SKM-1 treated with dmso at 0.1 percent for 144 hours (cell line): Measurements from ENCODE around the gene TMBIM1.
A peak's percentile ranks its signal among the peaks of the same experiment; 100 is the strongest.

Experiments used
- DNase-seq: peaks from one replicate; lab custom pipeline; 2025; ENCODE audit not compliant: unreplicated experiment; lab: John Stamatoyannopoulos, UW

The TMBIM1 gene

GRCh38 chr2:218259099-218259961 lies 33.0 kb downstream of the TMBIM1 start:
- DNase-seq, result peak; percentile 10

DNA sequence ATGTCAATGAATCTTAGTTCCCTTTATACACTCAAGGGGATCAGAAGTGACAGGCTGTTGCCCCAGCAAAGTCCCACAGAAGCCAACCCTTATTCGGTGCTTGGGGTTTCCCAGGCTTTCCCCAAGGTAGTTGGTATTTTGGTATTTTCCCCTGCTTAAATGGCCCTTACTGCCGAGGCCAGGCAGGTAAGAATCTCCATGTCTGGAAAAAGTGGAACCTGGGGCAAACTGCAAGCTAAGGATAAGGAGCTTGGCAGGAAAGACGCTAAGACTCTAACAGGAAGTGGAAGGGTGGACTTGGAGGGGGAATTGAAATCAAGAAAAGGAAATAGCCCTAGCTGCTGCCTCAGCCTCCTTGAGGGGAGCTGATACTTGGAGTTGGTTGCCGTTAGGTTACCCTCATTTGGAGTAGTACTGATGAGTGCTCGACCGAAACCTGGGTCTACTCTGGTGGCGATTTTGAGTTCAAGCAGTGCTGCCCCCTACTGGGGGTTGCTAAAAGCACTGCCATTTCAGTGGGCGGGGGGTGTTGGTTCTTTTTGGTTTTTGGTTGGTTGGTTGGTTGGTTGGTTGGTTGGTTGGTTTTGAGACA lies 34.8 kb downstream of the TMBIM1 start:
- DNase-seq, result peak; percentile 84

DNA sequence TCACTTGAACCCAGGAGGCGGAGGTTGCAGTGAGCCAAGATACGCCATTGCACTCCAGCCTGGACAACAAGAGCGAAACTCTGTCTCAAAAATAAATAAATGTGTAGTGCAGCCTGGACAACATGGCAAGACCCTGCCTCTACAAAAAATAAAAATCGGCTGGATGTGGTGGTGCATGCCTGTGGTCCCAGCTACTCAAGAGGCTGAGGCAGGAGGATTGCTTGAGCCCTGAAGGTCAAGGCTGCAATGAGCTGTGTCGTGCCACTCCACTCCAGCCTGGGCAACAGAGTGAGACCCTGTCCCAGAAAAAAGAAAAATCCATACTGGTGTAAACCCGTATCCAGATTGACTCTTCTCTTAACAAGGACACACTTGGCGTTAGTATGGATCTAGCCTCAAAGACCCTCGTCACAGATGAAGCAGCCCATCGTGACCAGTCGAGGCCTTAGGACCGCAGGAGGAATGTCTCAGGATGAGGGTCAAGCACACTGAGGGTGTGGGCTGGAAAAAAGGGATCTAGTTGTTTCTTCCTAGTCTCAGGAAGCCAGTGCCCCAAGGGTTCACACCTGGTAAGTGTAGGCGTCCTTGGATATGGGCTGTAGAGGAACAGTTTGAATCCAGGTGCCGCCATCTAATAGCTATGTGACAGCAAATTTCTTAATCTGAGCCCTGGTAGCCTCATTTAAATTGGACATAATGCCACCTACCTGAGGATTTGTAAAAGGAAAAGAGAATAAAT lies 35.5 kb downstream of the TMBIM1 start:
- DNase-seq, result no peak

- DNase-seq, result no peak
Observed at GRCh38 chr2:218255446-218255845, 36.9 kb downstream of the TMBIM1 start.

- no peak for DNase-seq
Observed at GRCh38 chr2:218253232-218253625, 39.1 kb downstream of the TMBIM1 start.

- DNase-seq, result no peak
Observed at GRCh38 chr2:218252509-218253231, 39.6 kb downstream of the TMBIM1 start.

DNA sequence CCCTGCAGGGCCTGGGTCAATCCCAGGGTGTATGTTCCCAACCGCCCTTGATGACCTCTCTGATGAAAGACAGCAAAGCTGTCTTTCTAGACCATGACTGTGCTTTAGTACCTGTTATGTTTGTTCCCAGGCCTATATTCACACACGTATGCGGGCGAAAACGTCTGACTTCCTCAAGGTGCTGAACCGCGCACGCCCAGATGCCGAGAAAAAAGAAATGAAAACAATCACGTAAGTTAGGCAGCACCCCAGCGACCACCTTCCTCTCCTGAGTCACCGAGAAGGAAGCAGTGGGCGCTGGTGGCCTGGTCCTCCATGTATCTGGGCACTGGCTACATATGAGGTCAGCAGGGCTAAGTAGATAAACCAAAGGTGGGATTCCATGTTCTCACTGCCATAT lies 42.6 kb downstream of the TMBIM1 start:
- no peak for DNase-seq

GRCh38 chr2:218245214-218245613 lies 47.1 kb downstream of the TMBIM1 start:
- DNase-seq, result no peak

GRCh38 chr2:218244665-218245064 lies 47.6 kb downstream of the TMBIM1 start:
- DNase-seq, result no peak

DNA sequence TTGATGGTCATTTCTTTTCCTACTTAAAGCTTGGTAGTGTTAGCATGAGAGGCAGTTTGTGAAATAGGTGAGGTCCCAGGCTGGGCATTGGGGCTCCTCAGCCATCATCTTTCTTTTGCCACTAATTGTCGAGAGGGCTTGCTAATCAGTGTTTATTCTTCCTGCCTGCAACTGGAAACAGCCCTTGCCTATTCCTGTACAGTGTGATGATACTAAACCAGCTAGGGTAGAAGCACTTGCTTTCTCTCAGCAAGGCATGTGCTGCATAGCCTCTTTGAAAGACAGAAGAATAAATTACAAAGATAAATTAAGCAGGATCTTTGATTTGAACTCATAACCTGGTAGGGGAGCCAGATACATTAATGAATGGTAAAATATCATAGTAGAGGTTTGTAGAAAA lies 48.1 kb downstream of the TMBIM1 start:
- DNase-seq, result no peak

DNA sequence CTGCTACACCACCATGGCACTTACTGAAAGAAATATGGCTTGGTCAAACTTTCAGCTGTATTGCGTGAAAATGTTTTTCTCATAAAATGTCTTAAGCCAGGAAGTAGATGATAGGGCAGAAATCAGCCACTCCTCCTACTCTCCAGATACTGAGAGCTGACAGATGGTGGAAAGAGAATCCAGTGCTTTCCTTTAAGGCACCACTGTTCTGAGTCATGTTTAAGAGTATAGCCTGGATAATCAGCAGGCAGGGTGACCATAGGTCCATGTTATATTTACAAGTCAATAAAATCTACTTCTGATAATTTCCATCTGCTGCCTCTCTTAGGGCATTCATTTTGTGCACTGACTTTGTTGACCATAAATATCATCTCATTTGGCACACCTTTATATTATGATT lies 53.4 kb downstream of the TMBIM1 start:
- DNase-seq, result no peak

DNA sequence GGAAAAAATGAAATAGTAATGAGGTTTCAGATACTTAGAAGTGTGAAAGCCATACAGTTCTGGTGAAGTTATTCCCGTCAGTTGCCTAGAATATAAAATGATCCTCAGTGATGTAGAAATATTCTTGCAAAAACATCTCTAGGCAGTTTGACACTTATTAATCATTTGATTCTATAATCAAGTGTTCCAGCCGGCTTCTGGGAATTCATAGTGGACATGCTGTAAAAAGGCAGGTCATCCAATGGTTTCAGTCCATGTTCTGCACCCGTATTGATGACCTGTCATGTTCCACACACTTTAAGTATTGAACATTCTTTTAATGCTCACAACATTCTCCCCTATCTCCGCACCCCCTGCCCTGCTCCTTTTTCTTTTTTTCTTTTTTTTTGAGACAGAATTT lies 55.5 kb downstream of the TMBIM1 start:
- no peak for DNase-seq

DNA sequence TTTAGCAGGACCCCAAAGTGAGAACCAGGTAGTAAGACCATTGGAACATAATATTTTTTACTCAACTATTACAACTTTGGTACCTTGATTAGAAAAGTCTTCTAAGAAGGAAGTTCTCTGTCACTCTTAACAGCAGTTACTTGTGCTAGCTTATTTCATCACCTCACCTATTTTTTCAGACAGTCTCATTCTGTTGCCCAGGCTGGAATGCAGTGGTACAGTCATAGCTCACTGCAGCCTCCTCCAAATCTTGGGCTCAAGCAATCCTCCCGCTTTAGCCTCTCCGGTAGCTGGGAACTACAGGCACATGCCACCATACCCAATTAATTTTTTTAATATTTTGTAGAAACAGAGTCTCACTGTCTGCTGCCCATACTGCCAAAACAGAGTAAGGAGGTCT lies 57.3 kb downstream of the TMBIM1 start:
- DNase-seq, result no peak

DNA sequence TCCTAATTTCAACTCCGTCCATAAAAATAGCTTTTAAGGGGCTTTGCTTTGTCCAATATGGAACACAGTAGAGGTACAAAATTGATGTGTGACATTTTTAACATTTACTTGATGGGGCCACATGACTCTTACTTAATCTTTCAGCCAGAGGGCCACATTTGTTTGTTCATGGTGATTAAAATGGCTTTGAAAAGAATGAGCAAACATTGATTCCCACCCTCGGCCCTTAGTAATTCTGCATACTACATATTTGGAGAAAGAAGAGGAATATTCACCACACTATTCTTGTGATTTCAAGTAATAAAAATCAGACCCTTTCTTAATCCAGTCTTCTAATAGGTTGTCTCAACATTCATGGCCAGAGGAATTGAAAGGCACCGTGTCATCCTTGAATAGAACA lies 57.8 kb downstream of the TMBIM1 start:
- no peak for DNase-seq

- DNase-seq, result no peak
Observed at GRCh38 chr2:218233543-218233942, 58.8 kb downstream of the TMBIM1 start.

GRCh38 chr2:218230882-218231281 lies 61.4 kb downstream of the TMBIM1 start:
- peak; percentile 32 for DNase-seq

- DNase-seq, result no peak
Observed at GRCh38 chr2:218229851-218230250, 62.5 kb downstream of the TMBIM1 start.

GRCh38 chr2:218229239-218229638 lies 63.1 kb downstream of the TMBIM1 start:
- DNase-seq, result peak; percentile 94

DNA sequence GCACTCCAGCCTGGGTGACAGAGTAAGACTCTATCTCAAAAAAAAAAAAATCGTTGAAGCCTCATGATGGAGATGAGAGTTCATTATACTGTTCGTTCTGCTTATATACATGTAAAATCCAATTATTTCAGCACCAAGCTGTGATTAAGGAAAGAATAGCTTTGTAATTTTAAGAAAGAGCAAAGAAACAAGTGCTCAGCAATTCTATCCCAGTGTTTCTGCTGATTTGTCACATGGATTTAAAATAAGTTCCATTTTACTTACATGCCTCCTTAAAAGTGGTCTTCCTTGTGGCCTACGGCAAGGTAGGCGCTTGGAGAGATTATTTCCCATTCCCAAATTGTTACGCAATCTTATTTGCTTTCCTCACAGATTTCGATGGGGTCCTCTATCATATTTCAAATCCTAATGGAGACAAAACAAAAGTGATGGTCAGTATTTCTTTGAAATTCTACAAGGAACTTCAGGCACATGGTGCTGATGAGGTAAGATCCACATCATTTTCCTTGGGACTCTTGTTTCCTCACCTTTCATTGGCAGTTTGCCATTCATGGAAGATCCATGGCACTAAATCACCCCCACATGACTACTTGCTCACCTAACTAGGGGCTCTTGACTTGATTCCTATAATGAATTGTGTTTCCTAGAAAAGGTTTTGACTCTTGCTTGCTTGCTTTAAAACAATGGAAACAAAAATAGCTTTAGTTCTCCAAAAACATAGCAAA lies 63.8 kb downstream of the TMBIM1 start:
- DNase-seq, result no peak

- no peak for DNase-seq
Observed at GRCh38 chr2:218226903-218227302, 65.4 kb downstream of the TMBIM1 start.
